Breast epithelium (tissue), 4 donors: Measurements from ENCODE around the gene PTPRN2. TPM values are rescaled to one million over a fixed set of nuclear protein-coding genes. Genes with fewer than 3 reads are reported as not detected.

ENCODE experiments used
- DNase-seq, 2 donors: peaks; one replicate each; pipeline ENCODE4 v3.0.0-alpha.2; 2019; ENCODE audit warnings: low spot score in 2 of 2
- H3K27ac ChIP-seq, 2 donors: fragments of 200-600 bp; sonication (generic) in 1 of 2; one replicate each; pipeline ENCODE4 v1.5.1; 2016 to 2019; ENCODE audit warnings: mild to moderate bottlenecking in 1 of 2
- H3K27me3 ChIP-seq, 2 donors: fragments of 200-600 bp; sonication (generic) in 1 of 2; one replicate each; pipeline versions ENCODE4 v1.5.1 to v1.6.0; 2017 to 2019; ENCODE audit warnings: control low read depth in 1 of 2, mild to moderate bottlenecking in 1 of 2
- H3K36me3 ChIP-seq: fragments of 200-600 bp; one replicate; pipeline ENCODE4 v1.5.1; 2019
- H3K4me1 ChIP-seq, 2 donors: fragments of 200-600 bp; sonication (generic); one replicate each; pipeline ENCODE4 v1.5.1; 2016 to 2019; ENCODE audit warnings: control low read depth in 1 of 2
- H3K4me3 ChIP-seq, 3 donors: fragments of 200-600 bp; sonication (generic); 1 replicate in 2 of 3; 2 replicates in 1 of 3; pipeline ENCODE4 v1.5.1; 2016 to 2019; ENCODE audit warnings: mild to moderate bottlenecking in 3 of 3, moderate library complexity in 2 of 3
- H3K9me3 ChIP-seq, 2 donors: fragments of 200-600 bp; sonication (generic) in 1 of 2; one replicate each; pipeline ENCODE4 v1.5.1; 2016 to 2019; ENCODE audit warnings: control low read depth in 1 of 2
- CTCF ChIP-seq, 3 donors: fragments of 450-650 bp; IDR thresholded peaks; one replicate each; pipeline ENCODE4 v1.5.1; 2016 to 2017; ENCODE audit warnings: antibody characterized with exemption in 3 of 3, mild to moderate bottlenecking in 3 of 3, moderate library complexity in 3 of 3
- POLR2A ChIP-seq: fragments of 450-650 bp; IDR thresholded peaks from one replicate; pipeline ENCODE4 v1.6.1; 2016; ENCODE audit warnings: antibody characterized with exemption, mild to moderate bottlenecking, moderate library complexity
- POLR2AphosphoS5 ChIP-seq, 3 donors: sonication (generic); formaldehyde crosslinking; IDR thresholded peaks; one replicate each; pipeline ENCODE4 v1.6.1; 2017; ENCODE audit warnings: antibody characterized with exemption in 3 of 3
- intact Hi-C: fragments of 100-400 bp; cut with DNase I; formaldehyde crosslinking; loops from one replicate; pipeline ENCODE4 v1.15.1; 2023; ENCODE audit warnings: low total_unique reads
- total RNA-seq, 3 donors: library from RNA; depleted of rRNA; stranded (reverse); fragments of >200 nt; gene quantifications; one replicate each; pipeline ENCODE4 v1.1.0, GENCODE V29; 2016

Gene PTPRN2
- total RNA-seq, 3 donors from 2014 or later = 1.6 to 2.2 (median 2.2) TPM

- H3K36me3 ChIP-seq = no peaks in the 10 kb centered on the region
- peaks cover 0 to 6% of the 10 kb centered on the region in 2 donors for H3K27me3 ChIP-seq
- H3K27ac ChIP-seq = no peak overlapping the region
- DNase-seq = peak in 1 of 2 donors; percentile 15
- no peak overlapping the region for H3K4me3 ChIP-seq
- no peaks in the 10 kb centered on the region for H3K4me1 ChIP-seq
- intact Hi-C loops = loop anchor here (5.0 kb wide), 1 partner anchor 1706 kb away; no protein-coding TSS in a partner anchor
- TF ChIP-seq CTCF (IDR thresholded peaks at IDR 0.05) = no peak
- TF ChIP-seq POLR2AphosphoS5 (IDR thresholded peaks at IDR 0.05) = no peak
- TF ChIP-seq POLR2A = no peak
- peaks cover 0 to 4% of the 10 kb centered on the region in 2 donors for H3K9me3 ChIP-seq
Observed at GRCh38 chr7:158053183-158053915, 534.3 kb downstream of the PTPRN2 start.

- Histone ChIP-seq H3K4me3 (no peak overlapping the region), H3K27ac (no peak overlapping the region)
Observed at GRCh38 chr7:158052381-158053060, 535.1 kb downstream of the PTPRN2 start.

GRCh38 chr7:158051776-158052175 lies 535.8 kb downstream of the PTPRN2 start:
- no peaks in the 10 kb centered on the region for H3K36me3 ChIP-seq
- no peak overlapping the region for H3K4me3 ChIP-seq
- peaks cover 0 to 4% of the 10 kb centered on the region in 2 donors for H3K9me3 ChIP-seq
- H3K4me1 ChIP-seq = no peaks in the 10 kb centered on the region
- H3K27me3 ChIP-seq = peaks cover 0 to 11% of the 10 kb centered on the region in 2 donors
- H3K27ac ChIP-seq = no peak overlapping the region
- DNase-seq = peak in 1 of 2 donors; percentile 10
- intact Hi-C loops = loop anchor here (5.0 kb wide), 1 partner anchor 1704 kb away; no protein-coding TSS in a partner anchor
- TF ChIP-seq POLR2AphosphoS5 (IDR thresholded peaks at IDR 0.05) (no peak), POLR2A (no peak), CTCF (IDR thresholded peaks at IDR 0.05) (no peak)

More at GRCh38 chr7:158052381-158053060, 535.1 kb downstream of the PTPRN2 start:
- TF ChIP-seq POLR2A (no peak), CTCF (IDR thresholded peaks at IDR 0.05) (no peak), POLR2AphosphoS5 (IDR thresholded peaks at IDR 0.05) (no peak)
- DNase-seq = peak in 1 of 2 donors; percentile 44
- intact Hi-C loops = loop anchor here (5.0 kb wide), 1 partner anchor 1705 kb away; no protein-coding TSS in a partner anchor
- no peaks in the 10 kb centered on the region for H3K36me3 ChIP-seq
- H3K27me3 ChIP-seq = peaks cover 0 to 6% of the 10 kb centered on the region in 2 donors
- H3K9me3 ChIP-seq = peaks cover 0 to 4% of the 10 kb centered on the region in 2 donors
- H3K4me1 ChIP-seq = no peaks in the 10 kb centered on the region

- Histone ChIP-seq H3K4me1 (no peaks in the 10 kb centered on the region), H3K36me3 (no peaks in the 10 kb centered on the region), H3K27me3 (peaks cover 0 to 10% of the 10 kb centered on the region in 2 donors), H3K9me3 (peaks cover 0 to under 1% of the 10 kb centered on the region in 2 donors), H3K4me3 (no peak overlapping the region), H3K27ac (no peak overlapping the region)
- intact Hi-C loops = loop anchor here (5.0 kb wide), 1 partner anchor 1704 kb away; no protein-coding TSS in a partner anchor
- no peak for TF ChIP-seq POLR2AphosphoS5 (IDR thresholded peaks at IDR 0.05)
- no peak for TF ChIP-seq POLR2A
- TF ChIP-seq CTCF (IDR thresholded peaks at IDR 0.05) = no peak
- peak in 1 of 2 donors; percentile 17 for DNase-seq
Observed at GRCh38 chr7:158050978-158051651, 536.5 kb downstream of the PTPRN2 start.
